HG02885 (cell line): ENCODE results near the gene IER5L.
A peak's percentile ranks its signal among the peaks of the same experiment; 100 is the strongest.
"Not testable (repeated sequence)": the region's sequence is repeated elsewhere in the genome, so short reads cannot be mapped to it uniquely, and the experiment has no call there.

ENCODE experiments used
- ATAC-seq: cut with Tn5 transposase; IDR thresholded peaks from one replicate; pipeline ENCODE4 v1.9.1; 2021; ENCODE audit warnings: mild to moderate bottlenecking; ENCODE audit not compliant: unreplicated experiment, poor library complexity

The IER5L gene

GRCh38 chr9:129141066-129142041, 36.7 kb downstream of the IER5L start:
- ATAC-seq, result peak; percentile 30

DNA sequence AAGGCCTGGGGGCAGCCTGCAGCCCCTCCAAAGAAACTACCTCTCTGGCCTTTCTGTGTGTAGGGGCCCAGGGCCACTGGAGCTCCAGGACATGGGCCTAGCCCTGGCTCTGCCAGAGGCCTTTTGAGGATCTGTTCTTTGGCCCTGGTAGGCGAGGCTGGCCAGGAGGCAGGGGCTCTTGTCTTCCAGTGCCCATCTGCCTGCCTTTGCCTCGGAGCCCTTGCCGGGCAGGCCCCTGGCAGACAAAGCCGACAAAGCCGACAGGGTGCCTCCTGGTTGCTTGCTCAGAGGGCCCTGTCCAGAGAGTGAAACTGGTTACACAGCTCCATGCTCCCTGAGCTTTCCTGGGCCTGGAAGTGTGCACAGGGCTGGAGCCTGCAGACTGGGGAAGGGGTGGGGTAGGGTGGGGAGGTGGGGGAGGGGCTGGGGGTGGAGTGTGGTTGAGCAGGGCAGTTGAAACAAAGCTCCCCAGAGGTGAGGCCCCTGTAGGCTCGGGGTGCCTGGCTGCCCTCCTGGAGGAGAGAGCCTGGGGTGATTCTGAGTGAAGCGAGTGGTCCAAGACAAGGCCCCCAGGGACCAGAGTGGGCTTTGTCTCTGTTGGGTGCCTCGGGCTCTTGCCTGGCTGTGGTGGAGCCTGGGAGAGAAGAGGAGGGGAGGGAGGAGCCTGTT, 37.5 kb downstream of the IER5L start:
- peak; percentile 18 for ATAC-seq

DNA sequence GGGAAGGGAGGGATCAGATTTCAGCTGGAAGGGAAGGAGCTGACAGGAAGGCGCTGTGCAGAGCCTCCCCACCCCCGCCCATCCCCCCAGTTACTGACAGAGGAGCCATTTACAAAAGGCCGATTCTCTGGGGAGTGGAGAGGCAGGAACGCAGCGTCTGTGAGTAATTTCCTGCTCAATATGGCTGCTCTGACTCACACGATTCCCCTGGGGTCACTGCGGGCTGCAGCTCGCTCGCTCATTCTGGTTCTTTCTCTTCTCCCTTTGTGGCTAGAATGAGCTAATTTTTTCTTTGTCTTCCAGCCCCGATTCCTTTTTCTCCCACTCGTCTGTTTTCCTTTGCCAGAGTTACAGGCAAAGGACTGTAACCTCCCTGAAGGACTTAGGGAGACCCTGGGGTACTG, 38.1 kb downstream of the IER5L start:
- peak; percentile 65 for ATAC-seq

- no peak for ATAC-seq
Observed at GRCh38 chr9:129139233-129139992, 38.6 kb downstream of the IER5L start.

- no peak for ATAC-seq
Observed at GRCh38 chr9:129138476-129139232, 39.4 kb downstream of the IER5L start.

DNA sequence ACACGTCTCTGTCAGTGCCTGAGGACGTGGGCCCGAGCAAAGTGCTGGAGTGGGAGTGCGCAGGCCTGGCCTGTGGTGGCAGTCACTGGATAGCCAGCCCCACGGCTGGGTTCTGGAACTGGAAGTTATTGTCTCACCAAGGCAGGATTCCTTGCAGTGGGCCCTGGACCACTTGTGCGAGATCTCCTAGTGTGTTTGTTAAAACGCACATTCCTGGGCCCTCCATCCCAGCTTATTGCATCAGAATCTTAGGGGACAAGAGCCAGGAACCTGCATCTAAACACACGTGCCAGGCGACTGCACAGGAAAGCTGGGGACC, 40.0 kb downstream of the IER5L start:
- no peak for ATAC-seq

- no peak for ATAC-seq
Observed at GRCh38 chr9:129137292-129138143, 40.5 kb downstream of the IER5L start.

- no peak for ATAC-seq
Observed at GRCh38 chr9:129136446-129137035, 41.5 kb downstream of the IER5L start.

DNA sequence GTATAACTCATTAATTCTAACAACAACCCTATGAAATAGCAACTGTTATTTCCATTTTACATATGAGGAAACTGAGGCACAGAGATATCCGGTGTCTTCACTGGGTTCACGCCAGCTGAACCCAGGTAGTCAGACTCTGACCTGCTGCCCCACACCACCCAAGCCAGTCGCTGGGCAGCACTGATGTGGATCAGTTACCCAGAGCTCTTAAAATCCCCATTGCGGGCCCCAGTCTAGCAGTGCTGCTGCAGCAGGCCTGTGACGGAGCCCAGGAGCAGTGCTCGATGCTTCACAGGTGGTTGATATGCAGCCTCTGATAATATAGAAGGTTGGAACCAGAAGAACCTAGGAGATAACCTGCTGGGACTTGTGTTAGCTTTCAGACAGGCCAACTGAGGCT, 42.6 kb downstream of the IER5L start:
- ATAC-seq, result no peak

DNA sequence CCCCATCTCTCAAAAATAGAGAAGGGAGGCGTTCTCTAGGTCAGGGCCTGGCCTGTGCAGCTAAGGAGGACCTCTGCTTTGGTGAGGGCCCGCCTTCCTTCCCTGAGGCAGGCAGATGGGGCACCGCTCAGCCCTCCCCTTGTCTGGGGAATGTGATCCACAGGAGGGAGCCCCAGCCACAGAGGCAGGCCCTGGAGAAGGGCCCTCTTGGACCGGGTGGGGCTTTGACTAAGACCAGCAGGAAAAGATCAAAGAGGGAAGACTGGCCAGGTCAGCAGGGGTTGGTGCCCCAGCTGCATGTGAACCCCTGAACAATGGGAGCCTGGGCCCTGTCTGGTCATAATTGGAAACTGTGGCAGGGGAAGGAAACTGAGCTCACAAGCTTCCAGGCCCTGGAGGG, 45.0 kb downstream of the IER5L start:
- no peak for ATAC-seq

- ATAC-seq, result peak; percentile 56
Observed at GRCh38 chr9:129131300-129132145, 46.5 kb downstream of the IER5L start.

DNA sequence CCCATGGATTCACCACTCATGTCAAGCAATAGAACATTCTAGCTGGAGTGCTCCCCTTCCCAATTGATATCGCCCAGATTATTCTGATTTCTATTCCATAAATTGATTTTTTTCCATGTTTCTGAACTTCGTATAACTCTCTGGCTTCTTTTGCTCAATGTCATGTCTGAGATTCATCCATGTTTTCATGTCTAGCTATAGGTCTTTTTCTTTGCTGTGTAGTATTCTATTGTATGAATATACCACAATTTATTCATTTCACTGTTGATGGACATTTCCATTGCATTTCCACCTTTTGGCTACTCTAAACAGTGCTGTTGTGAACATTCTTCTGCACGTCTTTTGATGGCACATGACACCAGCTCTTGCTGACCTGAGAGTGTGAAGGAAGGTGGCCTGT, 47.3 kb downstream of the IER5L start:
- no peak for ATAC-seq

GRCh38 chr9:129130271-129130670, 47.8 kb downstream of the IER5L start:
- not testable (repeated sequence) for ATAC-seq

DNA sequence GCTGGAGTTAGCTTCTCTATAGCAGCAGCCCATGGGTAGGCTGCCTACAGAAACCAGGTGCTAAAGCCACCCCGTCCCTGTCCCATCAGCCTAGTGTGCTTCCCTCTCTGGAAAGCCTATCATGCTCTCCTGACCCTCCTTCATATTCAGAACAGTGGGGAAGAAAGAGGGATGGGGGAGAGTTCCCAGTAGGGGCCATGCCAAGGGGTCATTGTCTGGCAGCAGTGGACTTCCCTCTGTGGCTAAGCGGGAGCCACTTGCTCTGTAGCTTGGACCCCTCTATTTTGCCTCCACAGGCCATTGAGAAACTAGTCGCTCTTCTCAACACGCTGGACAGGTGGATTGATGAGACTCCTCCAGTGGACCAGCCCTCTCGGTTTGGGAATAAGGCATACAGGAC, 49.4 kb downstream of the IER5L start:
- no peak for ATAC-seq

GRCh38 chr9:129126749-129127618, 51.1 kb downstream of the IER5L start:
- no peak for ATAC-seq
